Upper lobe of left lung (tissue), 6 donors: ENCODE results near the gene RHOT2. TPM values are rescaled to one million over a fixed set of nuclear protein-coding genes. Genes with fewer than 3 reads are reported as not detected.

Experiments
- ATAC-seq, 2 donors: fragments of 200-7000 bp; cut with Tn5 transposase; one replicate each; pipeline ENCODE4 v1.9.1; 2022; ENCODE audit warnings: mild to moderate bottlenecking in 2 of 2, moderate library complexity in 2 of 2; ENCODE audit not compliant: low FRiP score in 2 of 2
- DNase-seq, 2 donors: peaks; one replicate each; pipeline ENCODE4 v3.0.0-alpha.2; 2019 to 2020
- H3K27ac ChIP-seq, 4 donors: fragments of 200-600 bp; sonication (generic); one replicate each; pipeline ENCODE4 v1.5.1; 2016 to 2019
- H3K27me3 ChIP-seq, 4 donors: fragments of 200-600 bp; sonication (generic); one replicate each; pipeline ENCODE4 v1.5.1; 2017 to 2019
- H3K36me3 ChIP-seq, 4 donors: fragments of 200-600 bp; sonication (generic); one replicate each; pipeline ENCODE4 v1.5.1; 2016 to 2019
- H3K4me1 ChIP-seq, 4 donors: fragments of 200-600 bp; sonication (generic); one replicate each; pipeline ENCODE4 v1.5.1; 2018 to 2019
- H3K4me3 ChIP-seq, 4 donors: fragments of 200-600 bp; sonication (generic); one replicate each; pipeline ENCODE4 v1.5.1; 2017 to 2019; ENCODE audit warnings: mild to moderate bottlenecking in 2 of 4, moderate library complexity in 1 of 4
- H3K9me3 ChIP-seq, 4 donors: fragments of 200-600 bp; sonication (generic); one replicate each; pipeline ENCODE4 v1.5.1; 2018 to 2019
- CTCF ChIP-seq, 6 experiments: fragments of 450-650 bp in 4 of 6; fragments of 200-600 bp in 2 of 6; sonication (generic) in 2 of 6; IDR thresholded peaks; one replicate each; pipeline ENCODE4 v1.5.1; 2016 to 2019; ENCODE audit warnings: antibody characterized with exemption in 6 of 6
- EP300 ChIP-seq, 4 donors: sonication (generic); formaldehyde crosslinking; IDR thresholded peaks; one replicate each; pipeline ENCODE4 v1.5.1; 2017; ENCODE audit warnings: antibody characterized with exemption in 4 of 4, control low read depth in 2 of 4
- POLR2A ChIP-seq, 4 donors: fragments of 450-650 bp; IDR thresholded peaks; one replicate each; pipeline ENCODE4 v1.5.1; 2016 to 2017; ENCODE audit warnings: antibody characterized with exemption in 4 of 4, mild to moderate bottlenecking in 2 of 4
- POLR2AphosphoS5 ChIP-seq, 2 donors: sonication (generic); formaldehyde crosslinking; IDR thresholded peaks; one replicate each; pipeline ENCODE4 v1.5.1; 2017; ENCODE audit warnings: antibody characterized with exemption in 2 of 2
- WGBS, 2 donors: methylation state at CpG; one replicate each; pipeline ENCODE4 v1.1.5; 2017 to 2018; 5-methylcytosine and 5-hydroxymethylcytosine counted together
- total RNA-seq, 6 donors: library from RNA; depleted of rRNA in 4 of 6; stranded (reverse); fragments of >200 nt in 4 of 6; gene quantifications; one replicate each; pipeline versions ENCODE4 v1.1.0 to v1.2.1, GENCODE V29; 2016 to 2021
- donor health status: DM: no; HTN: no; CAD: no; lungs with moderate emphysema.
- donor health status: DM: no; HTN: yes; CAD: no; lungs with severe emphysema.

RHOT2 gene
- total RNA-seq, 6 donors from 2014 or later = 53.0 to 535 (median 107) TPM

- WGBS, 2 donors = 17% methylated on average over 22 of the region's 108 CpGs; no CpG with 5 or more reads in 1 of the 2 donors
- TF ChIP-seq CTCF (IDR thresholded peaks at IDR 0.05) (peak in 1 of 6 experiments; percentile 8), EP300 (IDR thresholded peaks at IDR 0.05) (no peak), POLR2A (IDR thresholded peaks at IDR 0.05) (peak in 1 of 4 donors; percentile 10), POLR2AphosphoS5 (IDR thresholded peaks at IDR 0.05) (no peak)
- Histone ChIP-seq H3K4me1 (peaks cover 26 to 37% (median 31%) of the 10 kb centered on the region in 4 donors), H3K27me3 (peaks cover 0 to 23% (median 8%) of the 10 kb centered on the region in 4 donors), H3K36me3 (no peaks in the 10 kb centered on the region), H3K27ac (peak within 1 kb of the TSS in 1 of 4 donors; percentile 51), H3K9me3 (no peaks in the 10 kb centered on the region), H3K4me3 (peak within 1 kb of the TSS; percentile 82 to 93 (median 86))
- ATAC-seq = peak; percentile 86 to 94
- DNase-seq = peak; percentile 92 to 99
Observed at GRCh38 chr16:714558-715476, 46.9 kb downstream of the RHOT2 start, which contains the start of gene METRN. Gene METRN, plus strand, starts transcription at chr16:715118. Its CDS starts 172 bp downstream, at chr16:715290.

GRCh38 chr16:715477-716199 is 47.7 kb downstream of the RHOT2 start:
- Histone ChIP-seq H3K36me3 (no peaks in the 10 kb centered on the region), H3K27ac (peak overlapping the region in 1 of 4 donors; percentile 51), H3K9me3 (no peaks in the 10 kb centered on the region), H3K4me3 (peak overlapping the region; percentile 82 to 93 (median 86)), H3K27me3 (peaks cover 0 to 15% (median 5%) of the 10 kb centered on the region in 4 donors), H3K4me1 (peaks cover 31 to 45% (median 39%) of the 10 kb centered on the region in 4 donors)
- 5 to 14% methylated on average over 6 to 13 of the region's 74 CpGs for WGBS, 2 donors
- DNase-seq (peak in 1 of 2 donors; percentile 89), ATAC-seq (no peak)
- TF ChIP-seq POLR2AphosphoS5 (IDR thresholded peaks at IDR 0.05) (no peak), CTCF (IDR thresholded peaks at IDR 0.05) (peak in 1 of 6 experiments; percentile 12)

- WGBS, 2 donors = 17 to 34% methylated on average over 9 to 12 of the region's 12 CpGs
- DNase-seq (peak in 1 of 2 donors; percentile 68), ATAC-seq (no peak)
- H3K36me3 ChIP-seq = no peaks in the 10 kb centered on the region
- TF ChIP-seq POLR2AphosphoS5 (IDR thresholded peaks at IDR 0.05) (no peak), POLR2A (IDR thresholded peaks at IDR 0.05) (no peak), CTCF (IDR thresholded peaks at IDR 0.05) (no peak)
- peaks cover 0 to 11% (median 2%) of the 10 kb centered on the region in 4 donors for H3K27me3 ChIP-seq
- H3K9me3 ChIP-seq = no peaks in the 10 kb centered on the region
- H3K4me3 ChIP-seq = peak overlapping the region in 3 of 4 donors; percentile 82 to 93 (median 86)
- peaks cover 31 to 47% (median 40%) of the 10 kb centered on the region in 4 donors for H3K4me1 ChIP-seq
- no peak overlapping the region for H3K27ac ChIP-seq
Observed at GRCh38 chr16:716200-716568, 48.3 kb downstream of the RHOT2 start.

GRCh38 chr16:716768-717325 is 48.9 kb downstream of the RHOT2 start:
- no peaks in the 10 kb centered on the region for H3K36me3 ChIP-seq
- peaks cover 34 to 53% (median 43%) of the 10 kb centered on the region in 4 donors for H3K4me1 ChIP-seq
- H3K4me3 ChIP-seq = no peak overlapping the region
- no peaks in the 10 kb centered on the region for H3K9me3 ChIP-seq
- 92 to 100% methylated on average over 1 to 13 of the region's 29 CpGs for WGBS, 2 donors
- ATAC-seq (no peak), DNase-seq (peak in 1 of 2 donors; percentile 78)
- peaks cover 0 to 10% (median under 1%) of the 10 kb centered on the region in 4 donors for H3K27me3 ChIP-seq
- no peak overlapping the region for H3K27ac ChIP-seq
- no peak for TF ChIP-seq POLR2A (IDR thresholded peaks at IDR 0.05)
- no peak for TF ChIP-seq POLR2AphosphoS5 (IDR thresholded peaks at IDR 0.05)
- TF ChIP-seq CTCF (IDR thresholded peaks at IDR 0.05) = no peak
- no peak for TF ChIP-seq EP300 (IDR thresholded peaks at IDR 0.05)
